ENCODE results near the gene TM4SF4.
"Not testable (repeated sequence)": the region's sequence is repeated elsewhere in the genome, so short reads cannot be mapped to it uniquely, and the experiment has no call there.

Gene TM4SF4, protein sequence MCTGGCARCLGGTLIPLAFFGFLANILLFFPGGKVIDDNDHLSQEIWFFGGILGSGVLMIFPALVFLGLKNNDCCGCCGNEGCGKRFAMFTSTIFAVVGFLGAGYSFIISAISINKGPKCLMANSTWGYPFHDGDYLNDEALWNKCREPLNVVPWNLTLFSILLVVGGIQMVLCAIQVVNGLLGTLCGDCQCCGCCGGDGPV

DNA sequence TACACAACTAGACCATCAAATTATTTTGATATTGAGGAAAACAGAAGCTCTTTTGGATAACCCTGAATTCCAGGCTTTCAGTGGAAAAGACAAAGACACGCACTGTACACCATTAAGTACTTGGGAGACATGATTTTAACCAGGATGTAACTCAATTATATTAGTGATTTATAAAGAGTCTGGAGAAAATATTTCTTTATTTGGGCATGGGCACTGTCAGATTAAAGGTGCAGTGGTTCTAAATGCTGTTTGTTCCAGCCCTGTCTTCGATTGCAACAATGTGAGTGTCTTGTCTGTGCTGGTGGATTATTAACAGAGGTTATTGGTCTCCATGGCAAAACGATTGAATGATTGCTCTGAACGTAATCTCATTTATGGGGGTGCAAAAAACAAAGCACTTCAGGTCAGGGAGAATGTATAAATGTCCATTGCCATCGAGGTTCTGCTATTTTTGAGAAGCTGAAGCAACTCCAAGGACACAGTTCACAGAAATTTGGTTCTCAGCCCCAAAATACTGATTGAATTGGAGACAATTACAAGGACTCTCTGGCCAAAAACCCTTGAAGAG is at the start of gene TM4SF4:
TM4SF4 (plus strand) TSS at position 448 of the 568 bp plus-strand sequence. CDS start 181 bp downstream, outside the sequence.
- no peak for DNase-seq (ENCODE audit: extremely low read depth in 1 of 2, low read depth in 1 of 2)

DNA sequence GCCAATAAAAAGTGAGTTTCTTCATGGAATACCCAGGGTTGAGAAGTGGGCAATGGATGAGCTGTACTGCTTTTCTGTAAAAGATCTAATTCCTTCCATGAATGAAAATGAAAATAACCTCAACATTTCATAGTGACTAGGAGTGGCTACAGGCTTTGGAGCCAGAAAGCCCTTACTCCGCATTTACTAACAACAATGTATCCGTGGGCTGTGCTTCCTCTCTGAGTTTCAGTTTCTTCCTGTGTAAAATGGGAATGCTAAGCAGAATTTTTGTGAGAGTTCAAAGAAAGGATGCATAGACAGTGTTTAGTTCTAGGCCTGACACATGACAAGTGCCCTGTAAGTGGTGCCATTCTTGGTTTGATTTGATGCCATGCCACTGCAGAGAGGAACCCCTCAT is 49.6 kb upstream of the TM4SF4 start:
- DNase-seq (ENCODE audit: extremely low read depth in 1 of 2, low read depth in 1 of 2) = no peak

DNA sequence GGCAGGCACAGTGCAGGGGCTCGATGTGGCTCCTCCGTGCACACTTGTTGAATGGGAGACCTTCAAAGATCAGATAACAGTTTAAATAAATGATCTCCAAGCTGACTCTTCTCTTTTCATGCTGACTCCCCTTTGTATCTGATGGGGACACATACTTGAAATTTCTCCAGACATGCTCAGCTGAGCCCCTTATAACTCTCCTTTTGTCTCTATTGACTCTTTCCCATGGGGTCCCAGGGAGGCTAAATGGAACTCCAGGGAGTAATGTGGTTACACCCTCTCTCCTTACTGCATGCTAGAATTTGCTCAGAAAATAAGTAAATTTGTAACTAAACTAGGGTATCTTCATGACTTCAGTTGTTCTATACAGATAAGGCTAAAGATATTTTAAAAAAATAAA is 48.2 kb upstream of the TM4SF4 start:
- DNase-seq (ENCODE audit: extremely low read depth in 1 of 2, low read depth in 1 of 2) = no peak

DNA sequence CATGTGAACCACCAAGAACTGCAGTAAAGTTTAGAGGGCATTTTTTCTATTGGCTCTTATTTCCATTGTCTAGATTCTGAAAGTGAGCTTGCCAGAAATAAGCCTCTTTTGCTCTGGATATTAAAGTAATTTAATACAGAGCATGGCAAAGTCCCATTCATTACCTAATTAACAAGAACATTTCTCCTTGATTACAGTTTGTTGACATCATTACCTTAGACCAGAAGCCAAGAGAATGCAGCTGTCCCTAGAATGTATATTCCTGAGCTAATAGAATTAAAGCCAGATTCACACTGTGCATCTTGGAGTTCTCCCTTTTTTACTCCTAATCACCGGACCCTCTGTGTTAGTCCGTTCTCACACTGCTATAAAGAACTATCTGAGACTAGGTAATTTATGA is 46.4 kb upstream of the TM4SF4 start:
- no peak for DNase-seq (ENCODE audit: extremely low read depth in 1 of 2, low read depth in 1 of 2)

DNA sequence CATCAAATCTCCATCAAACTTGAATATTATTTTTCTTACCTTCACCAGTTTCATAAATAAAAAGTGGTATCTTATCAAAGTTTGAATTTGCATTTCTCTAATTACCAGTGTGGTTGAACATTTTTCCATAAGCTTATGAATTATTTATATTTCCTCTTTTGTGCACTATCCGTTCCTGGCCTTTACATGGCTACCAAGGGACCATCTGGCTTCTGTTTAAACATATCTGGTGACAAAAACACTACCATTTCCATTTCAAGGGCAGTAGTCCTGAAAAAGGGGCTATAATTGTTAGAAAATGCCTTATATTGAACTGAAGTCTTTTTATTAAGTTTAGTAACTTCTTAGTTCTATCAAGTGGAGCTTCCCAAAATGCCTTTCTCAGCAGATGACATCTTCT is 44.3 kb upstream of the TM4SF4 start:
- DNase-seq (ENCODE audit: extremely low read depth in 1 of 2, low read depth in 1 of 2) = no peak

DNA sequence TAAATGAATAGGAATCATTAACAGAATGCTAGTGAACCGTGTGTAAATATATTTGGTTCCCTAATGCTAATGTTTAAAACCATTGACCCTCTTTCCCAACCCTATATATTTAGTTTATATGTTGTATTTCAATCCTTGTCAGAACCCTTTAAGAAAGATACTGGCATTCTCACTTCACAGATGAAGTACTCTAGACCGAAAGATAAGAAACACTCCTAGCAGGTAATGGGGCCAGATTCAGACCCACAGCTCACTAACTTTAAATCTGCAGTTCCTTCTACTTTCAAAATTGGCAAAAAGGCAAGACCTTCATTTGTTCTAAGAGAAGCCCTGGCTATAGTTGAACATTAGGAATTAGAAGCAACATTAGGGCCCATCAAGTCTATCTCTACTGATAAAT is 42.3 kb upstream of the TM4SF4 start:
- DNase-seq (ENCODE audit: extremely low read depth in 1 of 2, low read depth in 1 of 2) = no peak

DNA sequence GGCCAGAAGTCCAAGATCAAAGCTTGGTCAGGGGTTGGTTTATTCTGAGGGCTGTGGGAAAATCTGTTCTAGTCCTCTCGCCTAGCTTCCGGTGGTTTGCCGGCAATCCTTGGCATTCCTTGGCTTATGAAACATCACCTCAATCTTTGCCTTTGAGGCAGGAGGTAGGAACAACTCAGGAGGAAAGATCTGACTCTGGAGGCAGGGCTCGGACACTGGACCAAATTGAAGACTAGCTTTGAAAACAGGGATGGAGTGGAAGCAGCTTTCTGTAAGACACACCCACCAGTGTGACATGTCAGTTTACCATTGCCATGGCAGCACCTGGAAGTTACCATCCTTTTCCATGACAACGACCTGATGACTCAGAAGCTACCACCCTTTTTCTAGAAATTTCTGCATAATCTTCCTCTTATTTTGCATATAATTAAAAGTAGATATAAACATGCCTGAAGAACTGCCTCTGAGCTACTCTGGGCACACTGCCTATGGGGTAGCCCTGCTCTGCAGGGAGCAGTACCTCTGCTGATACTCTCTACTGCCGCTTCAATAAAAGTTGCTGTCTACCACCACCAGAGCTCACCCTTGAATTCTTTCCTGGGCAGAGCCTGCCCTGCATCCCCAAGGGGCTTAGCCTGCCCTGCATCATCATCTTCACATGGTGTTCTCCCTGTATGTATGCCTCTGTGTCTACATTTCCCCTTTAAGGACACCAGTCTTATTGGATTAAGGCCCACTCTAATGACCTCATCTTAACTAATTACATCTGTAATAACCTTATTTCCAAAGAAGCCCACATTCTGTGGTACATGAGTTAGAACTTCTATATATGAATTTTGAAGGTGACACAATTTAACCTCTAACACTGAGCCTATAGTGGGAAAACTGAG is 38.3 kb upstream of the TM4SF4 start:
- no peak for DNase-seq (ENCODE audit: extremely low read depth in 1 of 2, low read depth in 1 of 2)

DNA sequence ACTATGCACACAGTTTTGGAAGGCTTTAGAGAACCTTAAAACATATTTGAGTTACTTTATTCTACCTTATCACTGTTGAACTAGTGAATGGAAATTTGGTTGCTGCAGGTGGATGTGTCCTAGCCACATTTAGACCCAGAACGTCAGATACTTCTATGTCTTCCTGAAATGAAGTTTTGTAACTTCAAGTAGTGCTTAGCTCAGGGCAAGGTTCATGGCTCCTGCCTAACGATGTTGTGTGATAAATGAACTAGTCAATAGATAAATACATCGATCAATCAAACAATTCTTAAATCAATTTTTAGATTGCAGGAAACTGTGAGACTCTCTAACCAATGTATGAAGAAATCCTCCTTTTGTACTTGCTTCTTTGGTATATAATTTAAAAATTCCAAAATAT is 37.2 kb upstream of the TM4SF4 start:
- DNase-seq (ENCODE audit: extremely low read depth in 1 of 2, low read depth in 1 of 2) = no peak

DNA sequence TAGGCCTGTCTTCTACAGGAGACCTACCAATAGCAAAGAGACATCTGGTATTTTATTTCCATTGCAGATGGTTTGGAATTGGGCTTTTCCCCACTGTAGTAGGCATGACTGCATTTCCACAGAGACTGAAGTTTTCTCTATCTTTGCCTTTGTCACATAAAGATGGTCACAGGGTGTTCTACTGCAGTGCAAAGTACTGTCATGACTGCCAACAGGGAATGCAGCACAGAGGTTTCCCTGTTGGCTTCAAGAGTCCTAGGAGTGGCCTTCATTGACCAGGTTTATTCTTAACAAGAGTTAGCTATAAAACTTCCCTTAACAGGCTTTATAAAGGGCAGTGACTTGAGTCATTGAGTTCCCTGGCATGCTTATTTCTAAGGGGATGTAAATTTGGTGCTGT is 36.8 kb upstream of the TM4SF4 start:
- no peak for DNase-seq (ENCODE audit: extremely low read depth in 1 of 2, low read depth in 1 of 2)

DNA sequence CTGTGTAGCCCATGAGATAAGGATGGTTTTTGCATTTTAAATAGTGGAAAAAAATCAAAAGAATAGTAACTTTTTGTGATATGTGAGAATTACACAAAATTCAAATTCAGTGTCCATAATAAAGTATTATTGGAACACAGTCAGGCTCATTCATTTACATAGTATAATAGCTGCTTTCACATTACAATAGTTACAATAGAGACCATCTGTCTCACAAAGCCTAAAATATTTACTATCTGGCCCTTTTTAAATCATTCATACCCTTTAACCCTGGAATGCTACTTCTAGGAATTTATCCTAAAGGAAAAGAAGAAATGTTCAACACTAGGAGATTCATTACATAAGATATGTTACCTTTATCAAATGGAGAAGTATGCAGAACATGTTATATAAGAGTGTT is 35.5 kb upstream of the TM4SF4 start:
- DNase-seq (ENCODE audit: extremely low read depth in 1 of 2, low read depth in 1 of 2) = no peak

DNA sequence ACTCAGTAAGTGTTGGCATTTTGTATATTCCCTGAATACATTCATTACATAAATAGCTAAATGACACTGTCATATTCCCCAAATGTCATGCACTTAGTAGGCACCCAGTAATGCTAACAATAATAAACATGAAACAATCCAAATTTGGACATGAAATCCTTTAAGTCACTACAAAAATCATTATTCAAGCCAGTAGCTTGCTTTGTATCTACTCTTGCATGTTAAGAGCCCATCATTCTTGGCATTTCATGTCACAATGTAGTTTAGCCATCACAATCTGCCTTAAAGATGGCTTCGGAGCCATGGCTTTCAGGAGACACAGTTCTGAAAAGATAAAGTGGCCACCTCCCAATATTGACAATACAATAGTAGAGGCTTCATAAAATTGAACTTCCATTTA is 32.9 kb upstream of the TM4SF4 start:
- no peak for DNase-seq (ENCODE audit: extremely low read depth in 1 of 2, low read depth in 1 of 2)

DNA sequence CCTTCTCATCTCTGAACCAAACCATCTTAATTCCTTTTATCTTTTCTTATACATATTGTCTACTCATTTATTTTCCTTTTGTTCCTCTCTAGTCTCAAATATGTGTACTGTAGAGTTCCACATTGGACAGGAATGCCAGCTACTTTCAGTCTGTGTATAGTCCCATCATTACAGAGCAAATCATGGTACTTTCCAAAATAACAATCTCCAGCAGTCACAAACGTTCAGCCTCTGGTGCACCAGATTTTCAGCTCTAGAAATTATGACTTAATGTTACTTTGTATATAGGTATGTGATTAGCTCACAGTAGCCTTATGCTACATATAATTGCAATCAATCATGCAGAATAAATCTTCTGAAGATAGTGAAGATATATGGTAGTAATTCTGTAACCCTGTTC is 32.5 kb upstream of the TM4SF4 start:
- no peak for DNase-seq (ENCODE audit: extremely low read depth in 1 of 2, low read depth in 1 of 2)

DNA sequence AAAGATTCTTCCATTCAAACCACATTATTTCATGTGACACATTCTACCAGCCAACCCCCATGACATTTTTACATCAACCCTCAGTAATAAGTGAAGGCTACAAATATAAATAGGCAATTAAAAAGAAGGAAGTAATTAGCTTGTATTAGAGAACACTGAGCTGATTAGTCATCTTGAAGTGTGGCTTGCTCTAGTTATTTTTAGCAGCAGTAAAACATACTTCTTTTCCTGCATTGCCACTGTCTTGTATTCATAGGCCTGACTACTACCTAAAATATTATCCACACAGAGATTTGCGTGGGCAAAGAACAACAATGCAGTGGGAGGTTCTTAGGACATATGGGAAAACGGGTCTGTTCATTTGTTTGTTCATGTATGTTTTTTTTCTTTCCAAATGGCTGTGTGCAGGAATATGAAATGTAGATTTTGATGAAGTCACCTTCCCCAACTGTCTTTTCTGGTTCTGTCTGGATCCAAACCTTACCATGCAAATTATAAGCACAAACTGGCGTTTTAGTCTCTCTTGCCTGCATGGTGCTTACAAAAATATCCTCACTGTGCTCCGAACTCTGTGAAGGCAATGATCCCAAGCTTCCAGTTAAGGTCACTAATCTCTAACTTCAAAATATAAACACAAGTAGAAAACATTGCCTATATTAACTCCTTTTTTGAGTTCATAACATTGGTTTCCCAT is 31.5 kb upstream of the TM4SF4 start:
- DNase-seq (ENCODE audit: extremely low read depth in 1 of 2, low read depth in 1 of 2) = no peak

DNA sequence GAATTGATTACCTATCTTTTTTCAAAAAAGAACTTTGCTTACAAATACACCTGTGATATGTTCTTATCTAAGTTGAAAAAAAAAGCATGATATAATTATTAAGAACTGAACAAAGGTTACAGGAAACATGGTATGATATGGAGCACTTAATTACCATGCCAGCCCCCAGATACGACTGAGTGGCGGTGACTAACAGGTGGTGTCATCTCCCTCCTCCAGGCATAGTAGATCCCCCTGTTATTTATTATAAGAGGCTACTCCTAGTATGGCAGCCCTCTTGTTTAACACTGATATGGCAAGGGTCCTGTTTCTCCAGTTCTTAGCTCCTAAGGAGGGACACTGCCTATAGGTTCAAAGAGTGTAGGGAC is 31.0 kb upstream of the TM4SF4 start:
- no peak for DNase-seq (ENCODE audit: extremely low read depth in 1 of 2, low read depth in 1 of 2)

DNA sequence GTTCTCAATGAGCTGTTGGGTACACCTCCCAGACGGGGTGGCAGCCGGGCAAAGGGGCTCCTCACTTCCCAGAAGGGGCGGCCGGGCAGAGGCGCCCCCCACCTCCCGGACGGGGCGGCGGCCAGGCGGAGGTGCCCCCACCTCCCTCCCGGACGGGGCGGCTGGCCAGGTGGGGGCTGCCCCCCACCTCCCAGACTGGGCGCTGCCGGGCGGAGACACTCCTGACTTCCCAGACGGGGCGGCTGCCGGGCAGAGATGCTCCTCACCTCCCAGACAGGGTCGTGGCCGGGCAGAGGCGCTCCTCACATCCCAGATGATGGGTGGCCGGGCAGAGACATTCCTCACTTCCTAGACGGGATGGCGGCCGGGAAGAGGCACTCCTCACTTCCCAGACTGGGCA is 29.6 kb upstream of the TM4SF4 start:
- not testable (repeated sequence) for DNase-seq (ENCODE audit: extremely low read depth in 1 of 2, low read depth in 1 of 2)

DNA sequence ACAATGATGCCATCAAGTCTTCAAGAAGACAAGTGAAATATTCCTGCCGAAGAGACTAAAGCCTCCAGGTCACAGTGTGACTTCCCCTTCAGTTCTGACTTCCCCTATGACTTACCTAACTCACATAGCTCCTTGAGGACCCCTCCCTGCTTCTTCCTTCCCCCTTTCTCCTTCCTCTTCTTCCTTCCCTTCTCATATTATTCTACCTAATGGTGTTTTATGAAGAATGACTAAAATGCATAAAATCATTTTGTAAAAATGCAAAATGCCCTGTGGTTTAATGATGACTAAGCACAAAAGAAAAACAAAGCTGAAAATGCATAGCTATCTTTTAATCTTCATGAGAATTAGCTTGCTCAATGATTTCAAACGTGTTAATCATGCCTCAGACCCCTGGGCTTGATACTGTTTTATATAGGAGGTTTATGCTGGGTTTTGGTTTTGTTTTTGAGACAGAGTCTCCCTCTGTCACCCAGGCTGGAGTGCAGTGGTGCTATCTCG is 26.1 kb upstream of the TM4SF4 start:
- DNase-seq (ENCODE audit: extremely low read depth in 1 of 2, low read depth in 1 of 2) = no peak

DNA sequence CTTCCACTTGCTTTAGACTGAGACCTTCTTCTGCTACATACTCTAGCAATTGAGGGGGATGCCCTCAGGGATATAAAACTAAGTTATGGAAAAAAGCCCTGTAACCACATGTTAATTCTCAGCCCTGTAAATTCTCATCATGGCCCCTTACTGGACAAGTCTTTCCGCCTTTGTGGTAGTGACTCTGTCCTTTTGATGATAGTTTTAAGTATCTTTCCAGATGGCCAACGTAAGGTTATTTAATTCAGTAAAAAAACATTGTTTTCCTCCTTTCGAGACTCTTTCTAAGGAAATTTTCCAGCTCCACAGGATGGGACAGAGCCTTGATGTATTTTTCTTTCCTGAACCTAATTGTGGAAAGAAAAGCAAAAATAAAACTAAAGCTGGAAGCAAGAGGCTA is 25.3 kb upstream of the TM4SF4 start:
- no peak for DNase-seq (ENCODE audit: extremely low read depth in 1 of 2, low read depth in 1 of 2)

DNA sequence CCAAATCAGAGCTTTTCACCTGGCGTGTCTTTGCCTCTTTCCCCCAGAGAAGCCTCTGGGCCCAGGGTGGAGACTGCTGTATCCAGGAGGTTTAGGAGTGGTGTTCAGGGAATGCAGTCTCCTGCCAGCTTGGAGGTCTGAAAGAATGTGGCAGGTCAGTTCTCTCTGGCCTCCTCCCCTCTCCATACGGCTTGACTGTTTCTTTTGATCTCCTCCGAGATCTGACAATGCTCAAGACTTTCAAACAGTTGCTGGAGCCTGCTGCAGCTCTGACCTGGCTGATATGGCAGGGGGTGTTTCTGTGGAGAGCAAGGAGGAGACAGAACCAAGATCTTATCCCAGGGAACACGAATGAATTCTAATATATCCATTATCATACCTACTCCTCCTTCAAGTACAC is 24.7 kb upstream of the TM4SF4 start:
- DNase-seq (ENCODE audit: extremely low read depth in 1 of 2, low read depth in 1 of 2) = no peak

DNA sequence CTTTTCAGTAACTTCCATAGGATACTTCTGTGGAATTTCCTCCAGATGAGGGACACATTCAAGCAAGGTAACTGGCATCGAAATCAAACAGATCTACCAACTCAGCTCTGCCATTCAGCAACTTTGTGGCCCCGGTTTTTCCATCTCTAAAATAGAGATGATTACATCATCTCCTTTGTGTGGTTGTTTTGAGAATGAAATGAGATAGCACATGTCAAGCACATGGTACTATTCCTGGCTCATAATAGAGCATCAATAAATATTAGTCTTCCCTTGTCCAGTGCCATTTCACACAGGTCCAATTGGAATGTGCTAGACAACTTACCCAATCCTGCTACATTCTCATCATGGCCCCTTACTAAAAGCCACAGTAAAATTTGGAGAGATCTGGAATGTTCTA is 24.2 kb upstream of the TM4SF4 start:
- no peak for DNase-seq (ENCODE audit: extremely low read depth in 1 of 2, low read depth in 1 of 2)

DNA sequence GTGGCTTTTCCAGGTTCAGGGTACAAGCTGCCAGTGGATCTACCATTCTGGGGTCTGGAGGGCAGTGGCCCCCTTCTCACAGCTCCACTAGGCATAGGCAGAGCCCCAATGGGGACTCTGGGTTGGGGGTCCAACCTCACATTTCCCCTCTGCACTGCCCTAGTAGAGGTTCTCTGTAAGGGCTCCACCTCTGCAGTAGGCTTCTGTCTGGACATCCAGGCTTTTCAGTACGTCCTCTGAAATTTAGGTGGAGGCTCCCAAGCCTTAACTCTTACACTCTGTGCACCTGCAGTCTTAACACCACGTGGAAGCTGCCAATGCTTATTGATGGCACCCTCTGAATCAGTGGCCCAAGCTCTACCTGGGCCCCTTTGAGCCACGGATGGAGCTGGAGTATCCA is 22.5 kb upstream of the TM4SF4 start:
- DNase-seq (ENCODE audit: extremely low read depth in 1 of 2, low read depth in 1 of 2) = no peak

DNA sequence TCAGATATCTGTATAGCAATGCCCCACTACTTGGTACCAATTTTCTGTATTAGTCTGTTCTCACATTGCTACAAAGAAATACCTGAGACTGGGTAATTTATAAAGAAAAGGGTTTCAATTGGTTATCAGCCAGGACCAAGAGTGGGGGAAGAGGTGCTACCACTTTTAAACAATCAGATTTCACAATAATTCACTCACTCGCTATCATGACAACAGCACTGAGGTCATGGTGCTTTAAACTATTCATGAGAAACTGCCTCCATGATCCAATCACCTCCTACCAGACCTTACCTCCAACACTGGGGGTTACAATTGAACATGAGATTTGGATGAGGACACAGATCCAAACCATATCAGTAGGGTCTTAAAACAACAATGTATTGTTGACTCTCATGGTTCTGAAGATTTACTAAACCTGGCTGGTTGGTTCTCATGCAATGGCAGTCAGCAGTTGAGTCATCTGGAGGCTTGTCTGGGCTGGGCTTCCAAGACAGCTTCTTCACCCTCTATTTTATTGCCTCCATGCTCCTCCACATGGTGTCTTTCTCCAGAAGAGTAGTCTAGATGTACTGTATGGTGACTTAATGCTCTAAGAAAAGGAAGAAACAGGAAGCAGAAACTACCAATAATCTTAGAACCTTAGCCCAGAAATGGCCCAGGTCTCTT is 21.2 kb upstream of the TM4SF4 start:
- DNase-seq (ENCODE audit: extremely low read depth in 1 of 2, low read depth in 1 of 2) = no peak

Data from stimulated activated CD8-positive, alpha-beta memory T cell treated with anti-CD3 and anti-CD28 coated beads, Interleukin-7, amount 100 ng/mL, for 48 hours (primary cell).